GM12891 (cell line): ENCODE results near the gene PNLIP.

ENCODE experiments used
- DNase-seq: peaks from one replicate; pipeline ENCODE4 v3.0.0; 2011; ENCODE audit warnings: low spot score; ENCODE audit not compliant: insufficient read length
- FAIRE-seq: peaks from 2 replicates; lab custom pipeline; 2011; peaks lifted over from hg19 to GRCh38; lab: Jason Lieb, UNC
- PAX5 ChIP-seq: IDR thresholded peaks from 2 replicates; pipeline ENCODE4 v1.6.1; 2011; ENCODE audit warnings: low read length, moderate library complexity, mild to moderate bottlenecking; ENCODE audit not compliant: insufficient read depth, severe bottlenecking
- POLR2A ChIP-seq: IDR thresholded peaks from 2 replicates; pipeline ENCODE4 v1.6.1; 2011; ENCODE audit warnings: low read depth, low read length, control low read depth
- POLR2AphosphoS5 ChIP-seq: IDR thresholded peaks from 2 replicates; pipeline ENCODE4 v1.6.1; 2011; ENCODE audit warnings: low read depth, low read length, control low read depth
- POU2F2 ChIP-seq: IDR thresholded peaks from 2 replicates; pipeline ENCODE4 v1.6.1; 2011; ENCODE audit warnings: low read depth, mild to moderate bottlenecking, control low read depth, low read length, moderate library complexity
- SPI1 ChIP-seq: IDR thresholded peaks from 2 replicates; pipeline ENCODE4 v1.6.1; 2011; ENCODE audit warnings: low read depth, low read length, control low read depth
- TAF1 ChIP-seq: IDR thresholded peaks from 2 replicates; pipeline ENCODE4 v1.6.1; 2011; ENCODE audit warnings: low read depth, low read length, control low read depth

Gene PNLIP

DNA sequence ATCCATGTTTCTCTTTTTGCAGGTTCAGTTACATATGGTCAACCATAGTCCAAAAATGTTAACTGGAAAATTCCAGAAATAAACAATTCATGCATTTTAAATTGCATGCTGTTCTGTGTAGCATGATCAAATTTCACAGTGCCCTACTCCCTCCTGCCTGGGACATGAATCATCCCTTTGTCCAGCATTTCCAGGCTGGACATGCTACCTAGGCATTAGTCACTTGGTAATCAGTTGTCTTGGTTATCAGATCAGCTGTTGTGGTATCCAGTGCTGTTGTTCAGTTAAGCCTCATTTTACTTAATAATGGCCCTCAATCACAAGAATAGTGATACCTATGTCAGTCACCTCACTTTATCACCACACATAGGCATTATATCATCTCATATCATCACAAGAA, 7.3 kb upstream of the PNLIP start:
- TF ChIP-seq POLR2AphosphoS5 (no peak), TAF1 (no peak), PAX5 (no peak), POU2F2 (no peak), SPI1 (no peak), POLR2A (no peak)
- FAIRE-seq (no peak), DNase-seq (no peak)

DNA sequence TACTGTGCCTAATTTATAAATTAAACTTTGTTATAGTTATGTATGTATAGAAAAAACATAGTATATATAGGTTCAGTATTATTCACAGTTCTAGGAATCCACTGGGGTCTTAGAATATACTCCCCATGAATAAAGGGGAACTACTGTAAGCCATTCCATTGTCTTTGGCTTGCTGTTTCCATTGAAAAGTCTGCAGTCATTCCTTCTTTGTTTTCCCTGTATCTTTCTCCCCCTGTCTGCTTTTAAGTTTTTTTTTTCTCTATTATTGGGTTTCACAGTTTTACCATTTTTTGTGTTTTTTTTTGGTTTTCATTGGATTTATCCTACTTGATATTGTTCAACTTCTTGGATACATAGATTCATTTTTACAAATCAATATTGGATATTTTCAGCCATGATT, 6.7 kb upstream of the PNLIP start:
- no peak for FAIRE-seq
- TF ChIP-seq TAF1 (no peak), SPI1 (no peak)
- DNase-seq: no peak

DNA sequence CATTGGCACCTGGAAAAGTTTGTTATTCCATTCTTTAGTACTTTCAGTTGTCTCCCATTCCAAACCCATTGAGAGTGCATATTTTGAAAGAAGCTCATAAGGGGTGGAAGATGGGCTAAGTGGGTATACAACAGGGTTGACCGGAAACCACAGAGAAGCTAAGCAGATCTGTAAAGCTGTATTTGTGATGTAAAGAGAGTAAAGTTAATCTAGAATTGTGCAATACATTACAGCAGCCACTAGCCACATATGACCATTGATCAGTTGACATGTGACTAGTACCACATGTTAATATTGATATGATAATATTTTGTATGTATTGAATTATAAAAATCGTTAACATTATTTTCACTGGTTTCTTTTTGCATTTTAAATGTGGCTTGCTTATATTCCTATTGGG, 4.9 kb upstream of the PNLIP start:
- DNase-seq (no peak), FAIRE-seq (no peak)
- TF ChIP-seq POLR2AphosphoS5 (no peak), SPI1 (no peak), POLR2A (no peak)

DNA sequence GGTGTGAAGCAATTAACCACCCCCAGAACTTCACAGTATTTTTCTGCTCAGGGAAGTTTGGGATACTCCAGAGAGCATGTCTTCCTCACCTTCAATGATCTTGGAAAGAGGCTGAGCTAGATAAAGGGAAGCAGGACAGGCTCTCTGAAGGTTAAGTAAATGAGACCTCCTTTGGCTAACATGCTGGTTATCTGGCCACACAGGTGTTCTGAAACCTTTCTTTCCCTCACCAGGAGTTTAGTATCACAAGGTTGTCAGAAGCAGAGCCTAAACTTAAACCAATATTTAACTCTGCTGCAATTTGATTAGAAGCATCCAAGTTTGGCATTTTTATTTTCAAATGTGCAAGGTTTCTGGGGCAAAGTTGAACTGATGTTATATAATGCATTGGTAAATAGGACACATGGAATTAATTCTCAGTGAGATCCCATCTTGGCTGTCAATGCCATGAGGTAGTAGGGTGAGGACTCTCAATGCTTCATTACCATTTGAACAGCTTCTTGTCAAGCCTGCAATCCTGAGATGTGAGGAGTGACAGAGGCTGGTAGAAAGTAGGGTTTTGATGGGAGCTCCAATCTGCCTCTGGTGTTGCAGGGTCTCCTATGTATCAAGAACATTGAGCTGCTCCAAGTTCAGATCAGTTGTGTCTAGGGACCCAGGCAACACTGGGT, 3.6 kb upstream of the PNLIP start:
- DNase-seq: no peak
- TF ChIP-seq POLR2A (no peak), TAF1 (no peak), PAX5 (no peak), POLR2AphosphoS5 (no peak), POU2F2 (no peak)
- FAIRE-seq: no peak

DNA sequence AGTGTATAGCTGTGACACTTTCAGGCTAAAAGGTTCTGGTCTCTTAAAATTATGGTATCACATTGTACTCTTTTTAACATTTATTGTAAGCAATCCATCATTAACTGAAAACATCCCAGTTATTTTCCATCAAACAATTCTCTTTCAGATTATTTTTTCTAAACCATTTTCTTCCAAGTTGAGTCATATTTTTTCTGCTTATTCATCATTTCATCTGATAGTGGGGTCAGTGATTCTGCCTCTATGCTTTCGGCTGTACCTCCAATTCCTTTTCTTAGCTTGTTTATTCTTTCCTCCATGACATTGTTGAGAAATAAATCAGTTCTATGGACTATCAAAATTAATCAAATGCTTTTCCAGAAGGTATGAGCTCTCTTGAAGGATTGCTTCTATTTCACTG, 609 bp upstream of the PNLIP start:
- TF ChIP-seq SPI1 (no peak), TAF1 (no peak), POLR2A (no peak), POU2F2 (no peak), PAX5 (no peak), POLR2AphosphoS5 (no peak)
- no peak for FAIRE-seq
- no peak for DNase-seq

DNA sequence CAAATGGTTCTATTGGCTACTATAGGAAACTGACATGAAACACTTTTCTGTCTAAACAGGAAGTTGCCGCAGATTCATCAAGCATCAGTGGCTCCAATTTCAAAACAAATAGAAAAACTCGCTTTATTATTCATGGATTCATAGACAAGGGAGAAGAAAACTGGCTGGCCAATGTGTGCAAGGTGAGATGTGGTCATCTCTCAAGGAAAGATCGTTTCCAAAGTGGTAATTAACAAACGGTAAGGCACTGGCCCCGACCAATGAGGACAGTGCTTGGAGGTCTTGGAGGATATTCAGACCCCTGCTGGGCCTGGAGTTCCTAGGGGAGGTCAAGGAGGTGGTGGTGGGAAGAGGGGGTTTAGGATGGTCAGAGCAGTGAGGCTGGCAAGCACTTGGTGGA, 2.6 kb downstream of the PNLIP start:
- DNase-seq (no peak), FAIRE-seq (no peak)
- TF ChIP-seq POLR2A (no peak), POLR2AphosphoS5 (no peak), SPI1 (no peak), POU2F2 (no peak), TAF1 (no peak), PAX5 (no peak)

DNA sequence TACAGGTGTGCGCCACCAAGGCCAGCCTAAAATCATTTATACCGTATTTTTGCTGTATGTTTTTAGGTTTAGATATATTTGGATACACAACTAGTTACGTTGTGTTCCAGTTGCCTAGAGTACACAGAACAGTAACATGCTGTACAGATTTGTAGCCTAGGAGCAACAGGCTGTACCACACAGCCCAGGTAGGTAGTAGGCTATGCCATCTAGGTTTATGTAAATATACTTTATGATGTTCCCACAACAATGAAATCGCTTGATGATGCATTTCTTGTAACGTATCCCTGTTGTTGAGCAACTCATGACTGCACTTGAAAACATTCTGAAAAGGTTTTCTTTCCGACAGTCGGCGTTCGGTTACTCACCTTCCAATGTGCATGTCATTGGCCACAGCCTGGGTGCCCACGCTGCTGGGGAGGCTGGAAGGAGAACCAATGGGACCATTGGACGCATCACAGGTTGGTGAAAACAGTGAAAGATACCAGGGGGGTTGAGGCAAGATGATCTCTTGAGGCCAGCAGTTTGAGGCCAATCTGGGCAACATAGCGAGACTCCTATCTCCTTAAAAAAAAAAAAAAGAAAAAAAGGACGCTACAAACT, 7.7 kb downstream of the PNLIP start:
- TF ChIP-seq POLR2AphosphoS5 (no peak), TAF1 (no peak), PAX5 (no peak), POU2F2 (no peak), SPI1 (no peak), POLR2A (no peak)
- no peak for DNase-seq

DNA sequence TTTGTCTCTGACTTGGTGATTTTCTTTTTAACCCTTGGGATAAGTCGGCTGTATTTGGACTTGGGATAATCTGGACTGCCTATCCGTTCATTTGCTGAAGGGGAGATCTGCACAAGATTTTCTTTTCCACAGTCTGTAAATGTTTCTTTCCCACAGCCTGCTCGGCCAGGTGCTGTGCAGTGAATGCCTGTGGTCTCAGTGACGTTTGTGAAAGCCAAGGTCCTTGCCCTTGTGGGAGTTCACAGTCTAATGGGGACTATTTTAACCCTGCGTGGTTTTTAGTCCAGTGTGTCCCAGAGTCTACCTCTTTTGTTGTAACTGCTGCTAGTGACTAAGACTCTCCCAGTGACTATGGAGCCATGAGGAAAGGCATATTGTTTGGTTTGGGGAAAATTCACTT, 8.9 kb downstream of the PNLIP start:
- FAIRE-seq (no peak), DNase-seq (no peak)
- no peak for TF ChIP-seq POLR2AphosphoS5
- TF ChIP-seq TAF1: no peak
- TF ChIP-seq POLR2A: no peak
- TF ChIP-seq SPI1: no peak
- TF ChIP-seq POU2F2: no peak
- no peak for TF ChIP-seq PAX5

More for the DNA sequence above, 7.7 kb downstream of the PNLIP start:
- FAIRE-seq: no peak

DNA sequence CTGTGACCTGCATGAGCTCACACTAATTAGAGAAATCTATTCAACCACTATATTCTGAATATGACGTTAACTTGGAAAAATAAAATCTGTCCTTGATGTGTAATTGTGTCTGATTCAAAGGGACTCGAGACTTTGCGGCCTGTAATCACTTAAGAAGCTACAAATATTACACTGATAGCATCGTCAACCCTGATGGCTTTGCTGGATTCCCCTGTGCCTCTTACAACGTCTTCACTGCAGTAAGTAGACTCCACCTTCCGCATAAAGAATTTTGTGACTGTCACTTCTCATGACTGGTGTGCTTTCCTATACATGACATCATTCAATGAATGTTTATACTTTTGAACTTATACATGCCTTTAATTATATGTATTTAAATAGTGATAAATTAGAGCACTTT, 10.1 kb downstream of the PNLIP start:
- DNase-seq (no peak), FAIRE-seq (no peak)
- TF ChIP-seq TAF1 (no peak), PAX5 (no peak), POU2F2 (no peak), SPI1 (no peak), POLR2A (no peak), POLR2AphosphoS5 (no peak)

DNA sequence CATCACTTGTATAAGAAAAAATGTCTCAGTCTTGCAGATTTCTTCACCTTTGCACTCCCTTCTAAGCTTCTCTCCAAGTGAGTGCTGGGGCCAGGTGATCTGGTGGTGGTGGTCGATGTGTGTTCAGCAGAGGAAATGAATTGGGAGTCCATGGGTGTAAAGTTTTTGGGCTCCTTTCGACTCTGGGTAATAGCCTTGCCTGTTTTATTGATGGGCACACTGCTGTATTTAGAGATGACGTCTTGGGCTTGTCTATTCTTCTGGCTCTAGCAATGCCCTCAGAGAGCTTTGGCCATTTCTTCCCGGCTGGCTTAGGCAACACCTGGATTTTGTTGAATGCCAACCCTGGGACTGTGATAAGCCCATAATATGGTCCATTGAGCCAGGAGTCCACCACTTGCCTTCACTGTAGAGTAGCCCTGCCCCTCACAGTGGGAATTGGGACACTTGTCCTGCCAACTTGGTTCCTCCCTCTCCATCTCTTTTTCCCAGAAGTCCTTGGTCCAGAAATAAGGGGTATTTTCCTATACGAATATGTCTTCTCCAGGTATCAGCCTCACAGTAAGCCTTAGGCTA, 11.7 kb downstream of the PNLIP start:
- TF ChIP-seq POU2F2 (no peak), TAF1 (no peak), POLR2A (no peak), SPI1 (no peak), POLR2AphosphoS5 (no peak), PAX5 (no peak)
- DNase-seq (no peak), FAIRE-seq (no peak)
